Measurements from ENCODE around the gene SLC8A1.
A peak's percentile ranks its signal among the peaks of the same experiment; 100 is the strongest.

Gene SLC8A1

DNA sequence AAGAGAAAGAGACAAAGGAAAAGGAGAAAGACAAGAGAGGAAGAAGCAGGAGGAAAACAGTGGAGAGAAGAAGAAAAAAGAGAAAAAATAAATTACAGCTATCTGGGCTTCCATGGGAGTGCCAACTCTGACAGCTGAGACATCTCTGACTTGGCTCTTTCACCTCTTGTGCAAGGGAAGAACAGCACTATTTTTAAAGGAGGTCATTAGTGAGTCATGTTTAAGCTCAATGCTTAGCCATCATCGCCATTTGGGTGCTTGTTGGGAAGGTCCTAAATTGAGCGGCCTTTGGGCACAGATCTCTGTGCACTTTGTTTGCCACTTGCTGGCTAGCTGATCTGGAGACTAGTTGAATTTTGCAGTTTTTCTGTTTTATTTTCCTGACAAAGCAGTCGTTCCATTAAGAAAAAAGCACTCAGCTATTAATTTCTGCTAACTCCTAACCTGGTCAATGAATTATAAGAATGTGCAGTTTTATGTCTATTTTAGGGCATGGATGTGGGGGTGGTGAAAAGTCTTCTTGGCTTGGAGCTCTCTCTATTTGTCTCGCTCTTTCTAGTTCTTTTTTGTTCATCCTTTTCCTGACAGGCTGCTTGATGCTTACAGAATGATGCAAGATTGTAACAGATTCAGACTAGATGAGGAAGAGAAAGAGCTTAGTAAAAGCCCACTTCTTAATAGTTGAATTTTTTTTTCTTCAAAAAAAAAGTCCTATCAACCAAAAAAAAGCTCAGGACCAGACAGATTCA lies 231.5 kb downstream of the SLC8A1 start:
- no peak for FAIRE-seq

DNA sequence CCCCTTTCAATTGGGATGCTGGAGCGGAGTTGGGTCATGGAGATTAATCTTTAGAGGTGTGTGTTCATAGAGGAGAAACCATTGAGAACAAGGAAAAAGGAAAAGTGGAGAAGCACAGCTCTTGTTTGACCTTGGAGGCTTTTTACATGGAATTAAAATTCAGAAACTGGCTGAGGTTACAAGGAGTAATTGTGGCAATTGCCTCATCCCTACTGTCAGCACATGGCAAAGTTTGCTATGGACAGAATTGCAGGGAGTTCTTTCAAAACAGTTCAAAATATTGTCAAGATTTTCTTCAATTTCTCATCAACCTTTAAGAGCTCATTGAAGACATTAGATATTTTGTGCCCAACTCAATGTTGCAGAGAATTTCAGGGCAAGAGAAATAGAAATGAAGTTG lies 232.7 kb downstream of the SLC8A1 start:
- FAIRE-seq, result no peak

DNA sequence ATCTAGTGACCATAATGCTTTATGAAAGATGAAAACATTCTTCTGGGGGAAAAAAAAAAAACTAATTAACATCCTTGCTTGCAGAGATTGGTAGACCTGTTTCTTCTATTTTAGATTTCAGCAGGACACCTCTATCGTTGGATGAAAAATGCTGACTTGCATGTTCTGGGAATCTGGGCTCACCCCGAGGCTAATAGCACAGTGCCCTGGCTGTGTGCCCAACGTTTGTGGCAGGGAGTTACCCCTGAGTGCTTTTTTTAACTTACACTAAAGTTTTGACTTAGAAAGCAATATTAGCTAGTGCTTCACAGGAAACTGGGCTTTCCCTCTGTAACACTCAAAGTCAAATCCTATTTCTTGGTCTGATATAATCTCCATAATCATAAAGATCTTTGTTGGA lies 233.2 kb downstream of the SLC8A1 start:
- FAIRE-seq, result no peak

DNA sequence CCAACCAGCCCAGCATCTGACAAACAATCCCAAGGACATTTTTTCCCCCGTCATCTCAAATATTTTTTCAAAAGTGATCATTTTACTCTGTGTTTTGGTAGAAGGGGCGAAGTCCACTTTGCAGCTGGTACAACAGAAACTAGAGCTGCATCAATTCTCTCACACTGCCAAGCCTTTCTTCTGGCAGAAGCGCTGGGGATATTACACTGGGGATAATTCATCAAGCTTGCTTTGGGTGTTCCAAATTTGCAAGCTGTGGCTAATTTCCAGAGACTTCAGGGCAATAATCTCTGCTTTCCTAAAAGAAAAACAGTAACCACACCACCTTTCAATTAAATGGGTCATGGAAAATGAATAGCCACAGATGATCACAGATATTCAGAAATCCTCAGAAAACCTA lies 238.3 kb downstream of the SLC8A1 start:
- no peak for FAIRE-seq

DNA sequence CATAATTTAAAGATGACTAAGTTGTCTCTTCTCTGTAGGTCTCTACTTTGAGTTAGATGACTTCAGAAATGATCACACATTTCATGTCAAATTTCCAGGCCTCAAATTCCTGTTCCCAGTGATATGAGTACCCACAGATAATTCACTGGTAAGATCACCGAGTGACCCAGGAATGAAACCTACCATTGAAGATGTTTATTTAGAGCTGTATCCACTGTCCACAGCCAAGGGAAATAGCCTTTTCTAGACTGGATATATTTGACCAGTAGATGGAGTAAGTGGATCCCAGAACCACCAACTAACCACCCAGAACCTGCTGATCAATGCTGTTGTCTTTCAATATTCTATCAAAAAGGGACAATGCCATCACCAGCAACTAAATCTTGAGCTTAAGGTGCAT lies 238.8 kb downstream of the SLC8A1 start:
- FAIRE-seq, result no peak

DNA sequence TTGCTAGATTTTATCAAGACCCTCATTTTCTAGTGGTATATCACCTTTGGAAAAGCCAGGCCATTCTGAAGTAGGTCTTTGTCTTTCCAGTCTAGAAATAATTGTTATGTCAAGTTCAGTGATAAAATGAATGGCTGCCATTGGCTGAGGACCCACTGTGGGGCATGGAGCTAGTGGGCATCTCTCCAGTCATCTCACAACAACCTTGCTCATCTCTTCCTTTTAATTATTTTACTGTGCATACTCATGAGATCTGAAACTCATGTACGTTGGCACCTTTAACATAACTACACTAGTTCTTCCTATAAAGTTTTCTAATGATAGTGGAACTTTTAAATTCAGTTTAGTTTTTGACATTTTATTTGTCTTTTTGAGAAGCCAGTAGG lies 240.9 kb downstream of the SLC8A1 start:
- FAIRE-seq, result peak; percentile 8

DNA sequence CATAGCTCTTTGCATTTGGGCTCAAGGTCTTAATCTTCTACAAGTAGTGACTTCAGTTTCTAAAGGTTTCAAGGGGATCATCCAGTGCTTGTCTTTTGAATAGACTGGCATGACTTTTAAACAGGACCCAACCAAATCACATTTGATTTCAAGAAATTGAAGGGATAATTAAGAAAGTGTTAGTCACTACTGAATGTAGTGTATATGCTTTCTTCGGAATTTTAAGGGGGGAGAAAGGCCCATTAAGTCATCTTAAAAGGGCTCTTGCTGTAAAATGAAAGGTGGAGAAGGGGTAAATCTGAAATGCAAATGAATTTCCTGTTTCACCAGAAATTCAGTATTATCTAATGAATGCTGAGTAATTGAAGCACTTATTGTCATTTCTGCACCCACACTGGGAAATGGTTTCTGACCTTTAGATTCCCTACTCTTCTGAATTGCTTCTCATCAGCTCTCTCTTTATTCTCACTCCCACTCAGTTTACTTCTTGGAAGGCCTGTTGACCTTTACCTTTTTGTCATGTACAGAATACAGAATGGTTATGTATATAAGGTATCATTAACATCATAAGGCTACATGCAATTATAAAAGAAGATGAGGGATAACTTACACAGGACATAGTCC lies 241.4 kb downstream of the SLC8A1 start:
- FAIRE-seq, result no peak

DNA sequence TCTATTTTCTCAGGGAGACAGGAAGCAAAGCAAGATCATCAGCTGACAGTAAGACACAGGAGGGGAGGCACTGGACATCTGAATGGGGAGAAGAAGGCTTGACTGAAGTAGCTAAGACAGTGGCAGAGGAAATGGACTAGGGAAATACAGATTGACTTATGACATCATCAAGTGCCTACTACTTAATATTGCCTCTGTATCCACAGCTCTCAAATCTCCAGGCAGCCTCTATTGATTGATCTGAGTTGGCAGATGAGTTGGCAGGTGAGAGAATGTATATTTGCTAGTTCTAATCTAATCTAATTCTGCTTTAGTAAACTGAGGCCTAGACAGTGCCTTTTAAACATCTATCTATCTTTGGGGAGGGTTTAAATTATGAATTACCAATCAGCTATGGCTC lies 242.1 kb downstream of the SLC8A1 start:
- FAIRE-seq, result no peak

DNA sequence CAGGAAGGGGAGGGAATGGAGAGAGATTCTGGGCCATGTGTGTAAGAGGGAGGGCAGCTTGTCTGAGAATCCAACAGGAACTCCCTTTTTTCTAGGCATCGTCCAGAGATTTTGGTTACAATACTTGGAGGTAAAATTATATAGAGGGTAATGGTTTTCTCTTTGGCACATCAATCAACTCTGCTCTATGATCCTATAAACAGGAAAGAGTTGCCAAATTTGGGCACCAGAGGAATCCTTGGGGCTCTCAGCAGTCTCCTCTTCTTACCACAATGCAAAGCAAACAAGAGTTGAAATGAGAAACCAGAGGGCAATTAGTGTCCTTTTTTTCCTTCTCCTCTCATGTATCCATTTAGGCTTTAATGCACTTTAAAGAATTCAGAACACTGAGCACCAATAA lies 243.4 kb downstream of the SLC8A1 start:
- FAIRE-seq, result no peak

DNA sequence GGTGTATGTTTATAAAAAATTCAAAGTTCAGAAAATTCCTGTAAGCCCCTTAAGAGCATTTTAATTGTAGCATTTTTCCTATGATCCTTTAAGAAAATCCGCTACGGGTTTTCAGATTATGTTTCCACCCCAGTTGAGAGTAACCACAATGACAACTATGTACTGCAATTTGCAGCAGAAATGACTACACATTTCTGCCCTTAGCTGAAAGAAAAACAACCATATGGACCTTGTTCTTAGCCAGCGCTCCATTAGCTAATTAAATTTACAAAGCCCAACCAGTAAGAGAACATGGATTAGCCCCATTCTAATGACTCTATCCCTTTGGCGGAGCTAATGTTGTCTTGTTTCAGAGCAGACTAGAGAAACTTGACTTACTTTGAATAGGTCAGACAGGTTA lies 247.6 kb downstream of the SLC8A1 start:
- FAIRE-seq, result peak; percentile 80

DNA sequence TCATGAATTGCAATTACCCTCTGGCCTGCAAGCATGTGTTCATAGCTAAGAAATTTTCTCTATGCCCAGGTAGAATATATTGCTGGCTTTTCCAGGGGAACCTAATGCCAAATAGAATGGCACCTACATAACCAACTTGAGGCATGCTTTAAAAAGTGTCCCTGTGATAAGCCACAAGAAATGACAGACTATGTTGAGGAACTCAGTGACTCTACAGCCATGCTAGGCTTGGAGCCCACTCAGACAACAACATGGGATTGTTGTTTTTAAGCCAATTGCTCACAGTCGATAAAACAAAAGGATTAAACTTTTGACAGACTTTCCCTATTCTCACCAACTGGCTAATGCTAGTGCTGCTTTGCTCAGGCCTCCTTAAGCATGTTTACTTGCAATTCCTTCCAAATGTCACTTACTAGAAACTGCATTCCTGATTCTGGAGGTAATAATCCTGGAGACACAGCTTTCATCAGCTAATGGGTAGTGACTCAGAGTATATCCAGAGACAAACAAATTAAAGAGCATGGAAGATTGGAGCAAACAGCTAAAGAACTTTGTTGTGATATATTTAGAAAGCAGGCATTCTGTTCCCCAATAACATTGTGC lies 249.0 kb downstream of the SLC8A1 start:
- peak; percentile 88 for FAIRE-seq

DNA sequence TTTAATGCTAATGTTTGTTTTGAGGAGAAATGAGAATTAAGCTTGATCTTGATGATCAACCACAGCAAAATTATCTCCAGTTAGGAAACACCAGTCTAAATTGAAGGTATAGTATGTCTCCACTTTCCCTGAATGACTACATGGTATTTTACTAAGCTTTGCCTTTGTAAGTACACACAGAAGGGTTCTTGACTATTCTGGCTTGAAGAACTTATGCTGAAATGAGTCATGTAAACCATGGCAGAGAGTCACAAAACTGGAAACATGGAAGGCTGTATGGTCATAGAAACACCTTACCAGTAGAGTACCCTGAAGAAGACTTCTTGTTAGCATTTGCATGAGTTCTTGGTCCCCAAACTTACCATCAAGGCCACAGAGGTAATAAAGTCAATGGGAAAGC lies 250.5 kb downstream of the SLC8A1 start:
- FAIRE-seq, result no peak

DNA sequence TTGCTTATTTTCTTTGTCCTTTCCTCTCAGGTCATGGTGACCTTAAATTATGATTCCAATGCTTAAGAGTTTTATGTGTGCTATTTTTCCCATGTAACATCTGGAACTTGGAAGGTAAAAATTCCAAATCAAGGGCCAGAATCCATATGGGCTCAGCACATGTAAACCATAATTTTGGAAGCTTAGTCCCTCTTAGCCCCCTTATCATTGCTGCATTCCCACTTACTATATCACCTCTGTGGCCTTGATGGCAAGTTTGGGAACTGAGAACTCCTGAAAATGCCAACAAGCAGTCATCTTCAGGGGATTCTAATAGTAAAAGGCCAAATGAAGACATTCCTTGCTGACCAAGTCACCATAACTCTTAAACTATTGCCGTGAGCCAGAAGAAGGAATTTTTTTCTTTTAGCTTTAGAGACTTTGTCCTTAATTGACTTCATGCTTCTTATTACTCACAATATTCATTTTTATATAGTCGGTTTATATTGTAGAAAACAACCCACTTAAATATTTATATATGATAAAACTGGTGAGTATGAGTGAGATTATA lies 251.4 kb downstream of the SLC8A1 start:
- FAIRE-seq, result peak; percentile 64

DNA sequence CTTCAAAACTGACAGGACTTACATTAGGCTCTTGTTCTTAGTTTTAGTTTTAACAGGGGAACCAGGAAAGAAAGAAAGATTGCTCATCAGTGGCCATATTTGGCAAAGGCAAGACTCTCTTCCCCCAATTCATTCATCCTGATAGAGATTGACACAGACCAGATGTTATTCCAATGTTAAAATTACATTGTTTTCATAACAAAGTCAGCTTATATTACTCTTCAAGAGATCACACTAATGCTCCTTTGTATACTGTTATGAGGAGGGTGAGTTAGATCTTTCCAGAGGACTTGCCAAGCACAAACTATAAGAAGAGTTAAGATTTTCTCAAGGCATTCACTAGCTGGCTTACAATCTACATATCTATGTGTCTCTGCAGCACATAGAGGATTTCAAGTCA lies 252.1 kb downstream of the SLC8A1 start:
- no peak for FAIRE-seq

DNA sequence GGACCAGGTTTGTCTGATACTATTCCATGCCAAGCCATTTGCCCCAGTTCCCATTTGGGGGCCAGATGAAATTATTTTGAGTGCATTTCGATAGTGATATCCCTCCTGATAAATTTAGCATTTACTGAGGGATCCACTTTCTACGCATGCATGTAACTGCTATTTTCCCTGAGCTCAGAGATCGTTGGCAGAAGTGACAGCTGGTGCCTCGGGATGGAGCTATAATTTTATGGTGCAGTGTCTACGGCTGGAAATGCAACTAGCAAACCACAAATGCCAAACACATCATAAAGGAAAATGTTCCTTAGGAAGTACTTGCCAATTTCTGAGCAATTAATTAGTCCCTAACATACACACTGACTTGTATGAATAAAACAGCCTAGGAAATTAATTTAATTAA lies 254.8 kb downstream of the SLC8A1 start:
- FAIRE-seq, result no peak

DNA sequence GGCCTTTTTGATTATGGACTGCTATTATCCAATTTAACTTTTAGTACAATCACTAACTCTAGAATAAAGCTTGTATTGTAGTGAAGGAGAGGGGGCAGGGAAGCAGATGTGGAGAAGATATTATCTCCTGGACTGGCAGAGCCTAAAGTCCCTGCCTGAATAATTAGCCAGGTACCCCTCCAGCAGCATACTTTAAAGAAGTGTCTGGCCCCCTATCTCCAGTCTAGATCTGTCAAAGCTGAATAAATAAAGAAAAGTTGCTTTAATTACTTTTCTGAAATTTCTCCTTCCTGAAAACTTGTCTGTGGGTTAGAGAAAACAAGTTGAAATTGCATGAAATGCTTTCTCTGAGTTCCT lies 258.2 kb downstream of the SLC8A1 start:
- no peak for FAIRE-seq

DNA sequence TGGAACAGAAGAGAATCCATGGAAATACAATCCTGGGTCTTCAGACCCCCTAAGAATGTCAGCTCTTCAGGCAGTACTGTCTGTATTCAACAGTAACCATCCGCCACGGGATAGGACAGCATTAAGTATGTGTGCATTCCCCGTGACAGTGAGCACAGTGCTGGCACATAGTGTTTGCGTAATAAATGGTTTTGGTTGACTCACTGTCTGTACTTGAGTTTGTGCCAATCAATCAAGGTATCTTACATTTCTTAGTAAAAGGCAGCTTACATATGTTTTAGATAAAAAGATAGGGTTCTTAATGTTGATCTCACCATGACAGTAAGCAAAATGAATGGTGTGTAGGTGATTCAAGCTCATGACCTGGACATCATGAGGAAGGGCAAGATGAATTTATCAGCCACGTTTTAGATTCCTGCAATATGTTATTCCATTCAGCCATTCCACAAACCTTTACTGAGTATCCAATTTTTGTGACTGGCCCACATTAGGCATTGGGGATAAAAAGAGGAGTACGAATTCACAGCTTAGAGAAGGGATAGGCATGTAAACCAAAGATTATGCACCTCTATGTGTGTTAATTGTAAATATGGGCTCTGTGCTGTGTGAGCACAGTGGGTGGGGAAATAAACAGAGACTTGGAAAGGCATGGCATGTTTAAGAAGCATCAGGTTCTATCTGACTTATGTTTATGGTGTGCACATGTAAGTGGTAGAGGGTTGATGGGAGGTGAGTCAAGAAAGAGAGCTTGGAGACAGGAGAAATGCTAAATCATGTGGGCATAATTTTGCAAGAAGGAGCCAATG lies 258.8 kb downstream of the SLC8A1 start:
- no peak for FAIRE-seq

DNA sequence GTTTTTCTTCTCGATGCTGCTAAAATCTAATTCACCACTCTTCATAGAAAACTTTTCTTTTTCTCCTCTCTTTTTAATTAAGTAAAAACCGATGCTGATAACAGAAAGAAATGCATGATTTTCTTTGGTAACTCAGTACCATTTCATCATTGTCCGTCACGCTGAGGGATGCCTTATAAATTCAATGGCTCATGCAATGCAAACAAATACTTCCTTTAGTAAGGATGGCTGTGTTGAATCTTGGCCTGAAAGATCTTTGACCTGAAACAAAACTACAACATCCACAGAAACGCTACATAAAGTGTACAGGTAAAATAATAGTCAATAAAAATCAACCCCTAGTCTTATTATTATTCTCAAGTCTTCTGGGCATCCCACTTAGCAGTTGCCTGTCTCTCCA lies 261.4 kb downstream of the SLC8A1 start:
- FAIRE-seq, result no peak

DNA sequence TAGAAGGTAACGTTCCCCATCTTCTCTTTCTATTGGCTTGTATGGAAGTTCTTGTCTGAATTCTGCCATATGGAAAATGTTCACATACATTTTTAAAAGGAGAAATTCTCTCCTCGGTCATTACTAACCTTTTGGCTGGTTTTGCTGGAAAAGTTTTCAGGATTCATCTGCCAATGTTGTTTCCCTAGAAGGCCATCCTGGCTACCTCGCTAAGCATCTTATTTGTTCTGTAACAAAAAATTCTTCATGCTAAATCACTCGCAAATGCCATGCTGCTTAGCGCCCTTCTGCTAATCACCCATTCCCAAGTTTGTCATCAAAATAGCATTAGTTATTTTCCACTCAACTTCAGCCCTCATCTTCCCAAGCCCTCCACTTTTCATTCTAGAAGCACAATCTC lies 262.0 kb downstream of the SLC8A1 start:
- no peak for FAIRE-seq

DNA sequence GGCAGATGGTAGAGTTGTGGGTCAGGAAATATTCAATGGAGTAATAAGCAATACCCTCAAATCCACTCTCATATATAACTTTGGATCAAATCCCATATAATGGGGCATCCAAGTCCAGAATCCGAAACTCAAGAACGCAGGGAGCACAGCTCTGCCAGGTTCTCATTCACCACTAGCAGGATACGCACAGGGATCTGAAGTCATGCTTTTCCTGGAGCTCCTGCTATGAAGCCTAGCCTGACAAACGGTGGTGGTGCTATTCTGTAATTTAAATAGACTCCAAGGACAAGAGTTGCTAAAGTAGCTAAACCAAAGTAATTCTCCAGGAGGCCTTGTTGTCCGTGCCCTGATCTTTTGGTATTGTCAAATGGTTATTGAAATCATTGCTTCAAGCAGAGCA lies 264.8 kb downstream of the SLC8A1 start:
- no peak for FAIRE-seq

DNA sequence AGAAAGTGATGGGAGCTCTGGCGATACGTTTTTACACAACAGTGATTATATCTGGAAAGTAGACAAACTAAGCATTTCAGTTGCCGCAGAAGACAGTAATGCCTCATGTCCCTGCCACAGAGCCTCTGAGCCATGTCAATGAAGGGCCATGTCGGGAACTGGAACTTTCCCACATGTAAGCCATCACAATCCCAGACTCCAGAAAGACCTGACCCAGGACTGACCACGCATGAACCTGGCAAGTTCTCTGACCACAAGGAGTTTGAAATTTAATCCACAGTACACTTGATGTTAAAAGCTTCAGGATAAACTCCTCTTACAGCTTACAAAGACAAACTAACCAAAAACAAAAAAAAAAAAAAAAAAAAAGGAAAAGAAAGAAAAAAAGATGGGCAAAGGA lies 267.3 kb downstream of the SLC8A1 start:
- FAIRE-seq, result peak; percentile 15

DNA sequence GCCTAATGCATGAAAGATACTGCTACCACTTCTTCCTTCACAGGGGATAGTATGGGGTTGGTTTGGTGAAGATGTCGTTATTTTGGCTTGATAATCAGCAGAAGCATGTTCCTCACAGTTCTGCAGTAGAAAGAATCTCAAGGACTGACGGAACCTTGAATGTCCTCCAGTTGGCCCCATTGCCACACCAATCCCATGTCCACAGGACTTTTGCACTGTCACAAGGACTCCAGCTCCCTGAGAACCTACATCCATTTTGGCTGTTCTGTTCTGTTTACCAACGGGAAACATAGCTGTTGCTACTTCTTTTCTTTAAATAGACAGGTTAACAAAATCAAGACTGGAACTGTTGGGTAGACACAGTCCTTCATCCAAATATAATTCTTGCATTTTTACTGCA lies 270.0 kb downstream of the SLC8A1 start:
- FAIRE-seq, result no peak

DNA sequence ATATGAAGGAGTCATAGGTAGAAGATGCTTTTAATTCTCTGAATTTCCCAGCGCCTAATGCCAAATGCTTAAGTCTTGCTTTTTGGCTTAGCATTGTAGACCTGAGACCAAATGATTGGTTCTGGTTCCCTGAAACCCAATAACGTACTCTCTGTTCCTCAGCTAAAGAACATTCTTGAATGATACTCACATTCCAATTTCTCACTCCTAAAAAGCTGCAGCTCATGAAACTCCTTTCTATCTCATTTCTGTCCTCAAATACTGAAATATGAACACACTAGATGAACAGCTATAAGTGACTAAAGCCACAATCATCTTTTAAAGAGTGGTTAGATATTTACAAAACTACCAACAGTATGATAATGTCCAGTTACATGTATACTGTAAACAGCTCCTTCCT lies 272.1 kb downstream of the SLC8A1 start:
- peak; percentile 13 for FAIRE-seq

DNA sequence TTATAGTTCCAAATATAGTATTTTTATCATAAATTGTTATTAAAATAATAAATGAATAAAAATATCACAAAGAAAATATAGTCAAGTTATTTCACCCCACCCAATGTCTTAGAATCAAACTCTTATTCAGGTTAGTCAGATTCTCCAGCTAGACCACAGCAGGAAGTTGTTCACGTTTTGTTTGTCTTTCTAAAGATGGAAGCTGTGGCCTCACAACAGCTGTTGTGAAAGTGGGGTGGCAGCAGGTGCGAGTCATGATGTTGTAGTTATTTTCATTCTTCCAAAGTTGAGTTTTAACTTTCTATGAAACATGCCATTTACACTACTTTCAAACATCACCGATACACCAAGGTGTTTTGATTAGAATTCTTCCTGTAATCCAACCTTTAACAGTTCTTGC lies 272.9 kb downstream of the SLC8A1 start:
- peak; percentile 28 for FAIRE-seq
